ENCODE data around the gene APLP1. TPM values are rescaled to one million over a fixed set of nuclear protein-coding genes. Genes with fewer than 3 reads are reported as not detected.

The APLP1 gene
- total RNA-seq, 5 donors from 2014 or later (not counting 1 experiment from before 2014, with no cell fraction given), result 0.15 to 1.3 (median 0.33) TPM; not detected in 1

- WGBS (ENCODE audit: insufficient coverage), result 2% methylated on average over 15 of the region's 43 CpGs
- Histone ChIP-seq H3K27me3 (replicated peaks in 1 of 2; ENCODE audit: control insufficient read depth in 2 of 2, extremely low read depth in 1 of 2, insufficient read depth in 2 of 2, low read length in 1 of 2) (no peaks in the 10 kb centered on the region), H3K4me3 (ENCODE audit: control insufficient read depth in 1 of 2, extremely low read depth in 1 of 2, low read length in 1 of 2) (peak overlapping the region; percentile 69 to 97), H3K4me1 (ENCODE audit: control insufficient read depth in 1 of 2, extremely low read depth in 1 of 2, insufficient read depth in 2 of 2, low read length in 2 of 2) (peaks cover 34 to 78% of the 10 kb centered on the region in 2 experiments), H3K9me3 (no peaks in the 10 kb centered on the region), H3K36me3 (ENCODE audit: control insufficient read depth in 2 of 2, extremely low read depth in 1 of 2, insufficient read depth in 1 of 2, low read length in 1 of 2) (peaks cover 11 to 31% of the 10 kb centered on the region in 2 donors), H3K27ac (ENCODE audit: low read length) (peak overlapping the region; percentile 99)
- ATAC-seq (replicated peaks in 1 of 4) (peak; percentile 61 to 69 (median 65)), DNase-seq (peak; percentile 68 to 96 (median 85))
- ChIA-PET CTCF (interaction anchor here in 1 of 2 donors (0.6 kb wide), 1 partner anchor 69 kb away, joined by 6 read pairs; no protein-coding TSS in a partner anchor), POLR2A (no interaction called here)
- Mint-ChIP-seq H3K36me3 (peaks cover 11% of the 10 kb centered on the region), H3K4me3 (peak overlapping the region; percentile 97 to 100 (median 98)), H3K9me3 (no peaks in the 10 kb centered on the region), H3K27ac (peak overlapping the region; percentile 99), H3K4me1 (peaks cover 55 to 68% (median 65%) of the 10 kb centered on the region in 3 donors), H3K27me3 (no peaks in the 10 kb centered on the region)
Measured at GRCh38 chr19:35899547-35900214, 31.3 kb downstream of the APLP1 start.

- Mint-ChIP-seq H3K4me3 (peak overlapping the region; percentile 97 to 100 (median 98)), H3K27me3 (no peaks in the 10 kb centered on the region), H3K36me3 (peaks cover 6% of the 10 kb centered on the region), H3K4me1 (peaks cover 55 to 65% (median 61%) of the 10 kb centered on the region in 3 donors), H3K27ac (peak overlapping the region; percentile 99), H3K9me3 (no peaks in the 10 kb centered on the region)
- no peaks in the 10 kb centered on the region for H3K9me3 ChIP-seq
- peaks cover 32 to 76% of the 10 kb centered on the region in 2 experiments for H3K4me1 ChIP-seq (ENCODE audit: control insufficient read depth in 1 of 2, extremely low read depth in 1 of 2, insufficient read depth in 2 of 2, low read length in 2 of 2)
- ChIA-PET POLR2A (no interaction called here), CTCF (no interaction called here)
- peak overlapping the region; percentile 99 for H3K27ac ChIP-seq (ENCODE audit: low read length)
- ATAC-seq (replicated peaks in 1 of 4) (no peak), DNase-seq (no peak)
- peaks cover 7 to 19% of the 10 kb centered on the region in 2 donors for H3K36me3 ChIP-seq (ENCODE audit: control insufficient read depth in 2 of 2, extremely low read depth in 1 of 2, insufficient read depth in 1 of 2, low read length in 1 of 2)
- 57% methylated on average over 1 of the region's 2 CpGs for WGBS (ENCODE audit: insufficient coverage)
- peak overlapping the region; percentile 69 to 97 for H3K4me3 ChIP-seq (ENCODE audit: control insufficient read depth in 1 of 2, extremely low read depth in 1 of 2, low read length in 1 of 2)
- no peaks in the 10 kb centered on the region for H3K27me3 ChIP-seq (replicated peaks in 1 of 2; ENCODE audit: control insufficient read depth in 2 of 2, extremely low read depth in 1 of 2, insufficient read depth in 2 of 2, low read length in 1 of 2)
Measured at GRCh38 chr19:35901055-35901644, 32.8 kb downstream of the APLP1 start.

GRCh38 chr19:35901854-35902661, 33.7 kb downstream of the APLP1 start, which contains the start of gene HCST:
Gene HCST, plus strand, starts transcription at chr19:35902529. Its CDS starts 65 bp downstream, at chr19:35902594.
- no peaks in the 10 kb centered on the region for H3K27me3 Mint-ChIP-seq
- Histone ChIP-seq H3K4me3 (ENCODE audit: control insufficient read depth in 1 of 2, extremely low read depth in 1 of 2, low read length in 1 of 2) (peak within 1 kb of the TSS; percentile 69 to 97), H3K36me3 (ENCODE audit: control insufficient read depth in 2 of 2, extremely low read depth in 1 of 2, insufficient read depth in 1 of 2, low read length in 1 of 2) (peaks cover 0 to 9% of the 10 kb centered on the region in 2 donors), H3K9me3 (no peaks in the 10 kb centered on the region), H3K4me1 (ENCODE audit: control insufficient read depth in 1 of 2, extremely low read depth in 1 of 2, insufficient read depth in 2 of 2, low read length in 2 of 2) (peaks cover 29 to 74% of the 10 kb centered on the region in 2 experiments), H3K27me3 (replicated peaks in 1 of 2; ENCODE audit: control insufficient read depth in 2 of 2, extremely low read depth in 1 of 2, insufficient read depth in 2 of 2, low read length in 1 of 2) (no peaks in the 10 kb centered on the region), H3K27ac (ENCODE audit: low read length) (peak within 1 kb of the TSS; percentile 99)
- ATAC-seq (replicated peaks in 1 of 4), result peak; percentile 14 to 38 (median 32)
- peak within 1 kb of the TSS; percentile 97 to 100 (median 98) for H3K4me3 Mint-ChIP-seq
- DNase-seq, result peak in 25 of 35 experiments; percentile 15 to 76 (median 38)
- H3K9me3 Mint-ChIP-seq, result no peaks in the 10 kb centered on the region
- CTCF ChIA-PET, result no interaction called here
- WGBS (ENCODE audit: insufficient coverage), result 0% methylated on average over 6 of the region's 6 CpGs
- H3K27ac Mint-ChIP-seq, result peak within 1 kb of the TSS; percentile 99
- H3K36me3 Mint-ChIP-seq, result peaks cover 6% of the 10 kb centered on the region
- POLR2A ChIA-PET, result no interaction called here
- H3K4me1 Mint-ChIP-seq, result peaks cover 56 to 64% (median 60%) of the 10 kb centered on the region in 3 donors

- Histone ChIP-seq H3K4me3 (ENCODE audit: control insufficient read depth in 1 of 2, extremely low read depth in 1 of 2, low read length in 1 of 2) (peak overlapping the region; percentile 69 to 97), H3K27ac (ENCODE audit: low read length) (peak overlapping the region; percentile 99), H3K4me1 (ENCODE audit: control insufficient read depth in 1 of 2, extremely low read depth in 1 of 2, insufficient read depth in 2 of 2, low read length in 2 of 2) (peaks cover 23 to 73% of the 10 kb centered on the region in 2 experiments), H3K9me3 (no peaks in the 10 kb centered on the region), H3K27me3 (replicated peaks in 1 of 2; ENCODE audit: control insufficient read depth in 2 of 2, extremely low read depth in 1 of 2, insufficient read depth in 2 of 2, low read length in 1 of 2) (no peaks in the 10 kb centered on the region), H3K36me3 (ENCODE audit: control insufficient read depth in 2 of 2, extremely low read depth in 1 of 2, insufficient read depth in 1 of 2, low read length in 1 of 2) (peaks cover 0 to under 1% of the 10 kb centered on the region in 2 donors)
- H3K4me3 Mint-ChIP-seq, result peak overlapping the region; percentile 97 to 100 (median 98)
- peaks cover 52 to 62% (median 58%) of the 10 kb centered on the region in 3 donors for H3K4me1 Mint-ChIP-seq
- DNase-seq (no peak), ATAC-seq (replicated peaks in 1 of 4) (no peak)
- H3K27ac Mint-ChIP-seq, result peak overlapping the region; percentile 99
- no peaks in the 10 kb centered on the region for H3K27me3 Mint-ChIP-seq
- peaks cover 2% of the 10 kb centered on the region for H3K36me3 Mint-ChIP-seq
- CTCF ChIA-PET, result no interaction called here
- 19% methylated on average over 8 of the region's 10 CpGs for WGBS (ENCODE audit: insufficient coverage)
- POLR2A ChIA-PET, result interaction anchor here in 1 of 2 donors (0.5 kb wide), 1 partner anchor 19 kb away, joined by 3 read pairs; no protein-coding TSS in a partner anchor
- no peaks in the 10 kb centered on the region for H3K9me3 Mint-ChIP-seq
Measured at GRCh38 chr19:35902870-35903475, 34.6 kb downstream of the APLP1 start.

- ATAC-seq (replicated peaks in 1 of 4) (peak; percentile 68 to 72 (median 71)), DNase-seq (peak; percentile 81 to 95 (median 90))
- H3K27ac Mint-ChIP-seq, result peak overlapping the region; percentile 99
- no peaks in the 10 kb centered on the region for H3K27me3 ChIP-seq (replicated peaks in 1 of 2; ENCODE audit: control insufficient read depth in 2 of 2, extremely low read depth in 1 of 2, insufficient read depth in 2 of 2, low read length in 1 of 2)
- POLR2A ChIA-PET, result interaction anchor here in 1 of 2 donors (0.6 kb wide), 1 partner anchor 225 kb away, joined by 7 read pairs; no protein-coding TSS in a partner anchor
- H3K27ac ChIP-seq (ENCODE audit: low read length), result peak overlapping the region; percentile 99
- H3K36me3 ChIP-seq (ENCODE audit: control insufficient read depth in 2 of 2, extremely low read depth in 1 of 2, insufficient read depth in 1 of 2, low read length in 1 of 2), result no peaks in the 10 kb centered on the region
- CTCF ChIA-PET, result no interaction called here
- 0% methylated on average over 16 of the region's 24 CpGs for WGBS (ENCODE audit: insufficient coverage)
- H3K27me3 Mint-ChIP-seq, result no peaks in the 10 kb centered on the region
- no peaks in the 10 kb centered on the region for H3K9me3 ChIP-seq
- peak overlapping the region; percentile 69 to 97 for H3K4me3 ChIP-seq (ENCODE audit: control insufficient read depth in 1 of 2, extremely low read depth in 1 of 2, low read length in 1 of 2)
- H3K36me3 Mint-ChIP-seq, result peaks cover 1% of the 10 kb centered on the region
- H3K4me3 Mint-ChIP-seq, result peak overlapping the region; percentile 97 to 100 (median 98)
- H3K4me1 ChIP-seq (ENCODE audit: control insufficient read depth in 1 of 2, extremely low read depth in 1 of 2, insufficient read depth in 2 of 2, low read length in 2 of 2), result peaks cover 21 to 71% of the 10 kb centered on the region in 2 experiments
- H3K4me1 Mint-ChIP-seq, result peaks cover 50 to 61% (median 57%) of the 10 kb centered on the region in 3 donors
- no peaks in the 10 kb centered on the region for H3K9me3 Mint-ChIP-seq
Measured at GRCh38 chr19:35903550-35904179, 35.3 kb downstream of the APLP1 start.
